Medulla oblongata (tissue), 1 donor: ENCODE data around the gene BROX.
"Not testable (repeated sequence)": the region's sequence is repeated elsewhere in the genome, so short reads cannot be mapped to it uniquely, and the experiment has no call there.

Experiments used
- DNase-seq: peaks from one replicate; pipeline ENCODE4 v3.0.0-alpha.2; 2015; ENCODE audit errors: extremely low spot score

BROX gene

GRCh38 chr1:222712253-222713090, at the start of gene BROX, which contains the start of gene AIDA:
BROX (plus strand) TSS chr1:222712564; CDS start chr1:222715700, 3,136 bp downstream.
AIDA (minus strand) TSS chr1:222712491; CDS start chr1:222712317, 174 bp downstream.
- peak; percentile 92 for DNase-seq

- no peak for DNase-seq
These were observed 48.9 kb upstream of the BROX start for GRCh38 chr1:222663431-222663934.

- DNase-seq: no peak
These were observed 46.4 kb upstream of the BROX start for GRCh38 chr1:222665964-222666363.

- DNase-seq: not testable (repeated sequence)
These were observed 44.2 kb upstream of the BROX start for GRCh38 chr1:222668184-222668583.

- not testable (repeated sequence) for DNase-seq
These were observed 43.3 kb upstream of the BROX start for GRCh38 chr1:222669107-222669506.

- no peak for DNase-seq
These were observed 42.3 kb upstream of the BROX start for GRCh38 chr1:222670110-222670509.

GRCh38 chr1:222680080-222680479, 32.3 kb upstream of the BROX start:
- no peak for DNase-seq

- DNase-seq: no peak
These were observed 21.3 kb upstream of the BROX start for GRCh38 chr1:222691016-222691415.

GRCh38 chr1:222694927-222695326, 17.4 kb upstream of the BROX start:
- DNase-seq: no peak

- no peak for DNase-seq
These were observed 15.6 kb upstream of the BROX start for GRCh38 chr1:222696741-222697140.

GRCh38 chr1:222697203-222697602, 15.2 kb upstream of the BROX start:
- no peak for DNase-seq

GRCh38 chr1:222697826-222698225, 14.5 kb upstream of the BROX start:
- DNase-seq: no peak

GRCh38 chr1:222702210-222702609, 10.2 kb upstream of the BROX start:
- DNase-seq: no peak

GRCh38 chr1:222704260-222704659, 8.1 kb upstream of the BROX start:
- DNase-seq: no peak

- no peak for DNase-seq
These were observed 5.5 kb upstream of the BROX start for GRCh38 chr1:222706815-222707214.

GRCh38 chr1:222709700-222710153, 2.6 kb upstream of the BROX start:
- no peak for DNase-seq

- peak; percentile 47 for DNase-seq
These were observed 778 bp upstream of the BROX start for GRCh38 chr1:222711319-222712252.

GRCh38 chr1:222713091-222713961, 962 bp downstream of the BROX start:
- DNase-seq: peak; percentile 97

- no peak for DNase-seq
These were observed 4.0 kb downstream of the BROX start for GRCh38 chr1:222716393-222716792.

GRCh38 chr1:222728746-222729145, 16.4 kb downstream of the BROX start:
- DNase-seq: peak; percentile 68

- no peak for DNase-seq
These were observed 18.5 kb downstream of the BROX start for GRCh38 chr1:222730866-222731265.
